C1 segment of cervical spinal cord (tissue), 14 donors: ENCODE results near the gene ATP6V1F.
A peak's percentile ranks its signal among the peaks of the same experiment; 100 is the strongest.

Source experiments
- DNase-seq, 14 donors: peaks; one replicate each; lab custom pipeline; 2025; lab: John Stamatoyannopoulos, UW

The ATP6V1F gene

GRCh38 chr7:128848289-128849155 lies 14.1 kb upstream of the ATP6V1F start:
- DNase-seq: no peak

- no peak for DNase-seq
These were observed 13.5 kb upstream of the ATP6V1F start for GRCh38 chr7:128849156-128849515.

- no peak for DNase-seq
These were observed 12.7 kb upstream of the ATP6V1F start for GRCh38 chr7:128849804-128850490.

- DNase-seq: no peak
These were observed 10.0 kb upstream of the ATP6V1F start for GRCh38 chr7:128852537-128853254.

- no peak for DNase-seq
These were observed 8.9 kb upstream of the ATP6V1F start for GRCh38 chr7:128853799-128854198.

DNA sequence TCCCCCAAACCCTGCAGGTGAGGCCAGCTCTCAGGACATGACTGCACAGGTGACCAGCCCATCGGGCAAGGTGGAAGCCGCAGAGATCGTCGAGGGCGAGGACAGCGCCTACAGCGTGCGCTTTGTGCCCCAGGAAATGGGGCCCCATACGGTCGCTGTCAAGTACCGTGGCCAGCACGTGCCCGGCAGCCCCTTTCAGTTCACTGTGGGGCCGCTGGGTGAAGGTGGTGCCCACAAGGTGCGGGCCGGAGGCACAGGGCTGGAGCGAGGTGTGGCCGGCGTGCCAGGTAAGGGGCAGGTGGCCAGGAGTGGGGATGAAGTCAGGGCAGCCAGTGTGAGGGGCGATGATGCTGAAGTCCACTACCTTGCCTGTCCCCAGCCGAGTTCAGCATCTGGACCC lies 8.3 kb upstream of the ATP6V1F start:
- DNase-seq: no peak

DNA sequence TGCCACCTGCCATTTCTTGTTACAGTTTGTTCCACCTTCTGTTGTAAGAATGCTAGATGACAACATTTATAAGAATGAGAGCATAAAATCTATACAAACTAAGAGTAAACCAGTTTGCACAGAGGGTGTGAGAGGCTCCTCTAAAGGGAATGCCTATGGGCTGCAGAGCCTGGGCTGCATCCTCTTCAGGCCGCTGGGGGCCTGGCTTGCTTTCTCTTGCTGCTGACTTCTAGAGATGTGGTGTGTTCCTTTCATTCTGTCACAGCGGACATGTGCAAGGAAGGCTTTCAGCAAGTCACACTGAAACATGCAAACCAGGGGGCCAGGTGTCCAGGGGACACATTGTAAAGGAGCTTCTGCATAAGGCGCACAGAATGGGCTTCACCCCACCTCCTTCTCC lies 7.1 kb upstream of the ATP6V1F start:
- no peak for DNase-seq

- no peak for DNase-seq
These were observed 6.5 kb upstream of the ATP6V1F start for GRCh38 chr7:128856001-128856718.

DNA sequence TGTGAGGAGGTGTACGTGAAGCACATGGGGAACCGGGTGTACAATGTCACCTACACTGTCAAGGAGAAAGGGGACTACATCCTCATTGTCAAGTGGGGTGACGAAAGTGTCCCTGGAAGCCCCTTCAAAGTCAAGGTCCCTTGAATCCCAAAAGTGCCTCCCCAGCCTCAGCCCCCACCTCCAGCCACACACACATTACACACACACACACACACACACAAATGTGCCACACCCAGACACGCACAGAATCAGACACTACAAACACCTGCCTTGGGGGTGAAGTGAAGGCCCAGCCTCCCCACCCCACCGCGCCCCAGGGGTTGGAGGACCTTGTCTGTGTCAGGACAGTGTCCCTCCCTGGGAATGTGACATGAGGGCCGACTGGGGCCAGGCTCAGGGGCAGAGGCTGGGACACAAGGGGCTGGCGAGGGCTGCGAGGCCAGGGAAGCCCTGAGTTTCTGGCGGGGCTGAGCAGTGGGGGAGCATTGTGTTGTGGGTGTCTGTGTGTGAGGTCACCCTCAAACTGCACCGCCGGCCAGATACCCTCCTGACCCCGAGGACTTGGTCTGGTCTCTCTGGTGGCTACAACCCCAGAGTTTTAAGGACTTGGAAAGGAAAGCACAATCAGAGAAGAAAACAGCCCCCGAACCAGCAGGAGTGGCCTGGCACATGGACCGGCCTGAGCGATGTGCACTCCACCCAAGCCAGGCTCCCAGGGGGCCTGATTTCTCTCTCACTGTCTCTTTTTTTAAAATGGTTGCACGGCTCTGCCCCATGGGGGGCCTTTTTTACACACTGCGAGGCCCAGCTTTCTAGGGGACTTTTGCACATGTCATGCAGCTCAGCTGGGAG lies 4.0 kb upstream of the ATP6V1F start:
- no peak for DNase-seq

DNA sequence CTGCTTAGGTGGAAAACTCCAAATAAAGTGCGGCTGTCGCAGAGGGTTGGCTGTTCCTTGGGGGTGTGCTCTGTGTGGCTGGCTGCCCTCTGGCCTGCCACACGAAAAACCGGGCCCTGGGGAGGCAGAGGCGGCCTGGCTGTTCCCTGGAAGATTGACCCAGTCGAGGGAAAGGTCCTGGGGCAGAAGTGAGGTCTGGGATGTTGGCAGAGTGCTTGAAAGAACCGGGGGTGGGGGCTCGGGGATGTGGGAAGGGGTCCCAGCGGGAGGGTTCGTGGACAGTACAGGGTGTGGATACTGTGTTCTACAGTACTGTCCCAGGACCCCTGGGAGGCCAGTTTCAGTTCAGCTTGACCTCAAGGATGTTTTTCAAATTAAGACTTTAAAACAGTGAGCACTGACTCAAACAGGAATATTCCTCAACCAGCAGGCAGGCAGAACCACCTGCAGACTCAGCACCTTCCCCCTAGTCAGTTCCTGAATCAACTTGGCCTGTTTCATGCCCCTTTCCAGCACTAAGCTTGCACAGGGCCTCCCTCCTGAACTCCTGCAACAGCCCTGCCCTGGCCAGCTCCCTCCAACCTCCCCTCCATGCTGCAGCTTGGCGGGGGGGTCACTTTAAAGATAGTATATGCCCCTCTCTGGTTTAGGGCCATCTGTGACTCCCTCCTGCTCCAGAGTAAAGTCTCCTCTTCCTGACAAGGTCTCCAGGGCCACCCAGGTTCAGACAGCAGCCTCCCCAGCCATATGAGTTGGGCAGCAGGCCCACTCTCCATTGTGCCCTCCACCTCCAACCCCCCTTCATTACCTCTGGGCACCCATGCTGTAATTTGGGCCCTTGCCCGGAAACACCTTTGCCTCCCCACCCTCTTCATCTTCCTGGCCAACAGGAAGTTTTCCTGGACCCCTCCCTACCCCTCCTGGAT lies 3.2 kb upstream of the ATP6V1F start:
- DNase-seq: no peak

DNA sequence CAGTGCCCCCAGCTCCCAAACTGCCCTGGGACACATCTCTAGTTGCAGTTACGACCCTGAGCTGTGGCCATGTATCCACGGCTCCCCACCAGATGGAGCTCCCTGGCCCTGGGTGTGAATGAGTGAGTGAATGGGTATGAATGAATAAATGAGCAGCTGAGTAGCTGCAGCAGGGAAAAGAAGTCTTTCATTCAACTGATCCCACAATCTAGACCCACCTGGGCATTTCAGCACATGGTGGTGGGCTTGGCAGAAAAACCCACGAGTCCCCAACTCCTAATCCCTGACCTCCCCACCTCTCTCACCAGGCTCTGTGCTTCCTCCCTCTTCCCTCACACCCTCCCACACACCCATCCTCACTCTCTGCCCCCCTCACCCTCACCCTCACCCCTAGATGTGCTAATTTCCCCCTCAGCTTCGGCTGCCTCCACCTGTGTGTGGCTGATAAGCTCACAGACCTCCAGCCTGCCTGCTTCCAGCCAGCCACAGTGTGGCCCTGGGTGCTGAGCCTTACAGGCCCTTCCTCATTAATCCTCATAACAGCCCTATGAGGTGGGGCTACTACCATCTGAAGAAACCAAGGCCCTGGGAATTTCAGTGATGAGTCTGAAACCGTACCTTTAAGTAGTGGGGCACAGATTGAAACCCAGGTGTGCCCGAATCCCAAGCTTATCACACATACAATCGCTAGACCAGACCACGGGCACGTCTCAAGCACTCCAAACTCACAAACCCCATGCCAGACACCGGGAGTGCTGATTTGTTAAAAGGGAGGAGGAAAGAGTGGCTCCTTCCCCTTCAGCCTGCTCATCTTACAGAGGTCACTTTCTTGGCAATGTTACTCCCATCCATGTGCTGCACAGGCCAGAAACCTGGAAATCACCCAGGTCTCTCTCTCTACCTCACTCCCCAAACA lies 2.2 kb upstream of the ATP6V1F start:
- DNase-seq: peak in 1 of 14 donors; percentile 37

DNA sequence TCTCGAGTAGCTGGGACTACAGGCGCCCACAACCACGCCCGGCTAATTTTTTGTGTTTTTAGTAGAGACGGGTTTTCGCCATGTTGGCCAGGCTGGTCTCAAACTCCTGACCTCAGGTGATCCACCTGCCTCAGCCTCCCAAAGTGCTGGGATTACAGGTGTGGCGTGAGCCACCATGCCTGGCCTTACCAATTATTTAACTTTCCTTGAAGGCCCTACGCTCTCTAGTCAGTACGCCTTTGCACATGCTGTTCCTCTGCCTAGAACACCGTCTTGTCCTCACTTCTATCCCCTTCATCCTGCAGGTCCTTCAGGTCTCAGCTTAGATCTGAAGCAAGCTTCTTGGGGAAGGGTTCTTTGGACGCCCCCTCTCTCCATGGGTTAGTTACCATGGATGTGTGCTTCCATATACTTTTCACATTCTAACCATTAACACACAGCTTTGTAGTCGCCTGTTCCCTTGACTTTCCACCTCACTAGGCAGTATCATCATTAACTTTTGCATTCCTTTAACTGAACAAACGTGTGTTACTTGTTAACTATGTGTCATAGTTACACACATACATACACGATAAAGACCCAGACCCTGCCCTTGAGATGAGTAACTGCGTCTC lies 592 bp upstream of the ATP6V1F start:
- no peak for DNase-seq

DNA sequence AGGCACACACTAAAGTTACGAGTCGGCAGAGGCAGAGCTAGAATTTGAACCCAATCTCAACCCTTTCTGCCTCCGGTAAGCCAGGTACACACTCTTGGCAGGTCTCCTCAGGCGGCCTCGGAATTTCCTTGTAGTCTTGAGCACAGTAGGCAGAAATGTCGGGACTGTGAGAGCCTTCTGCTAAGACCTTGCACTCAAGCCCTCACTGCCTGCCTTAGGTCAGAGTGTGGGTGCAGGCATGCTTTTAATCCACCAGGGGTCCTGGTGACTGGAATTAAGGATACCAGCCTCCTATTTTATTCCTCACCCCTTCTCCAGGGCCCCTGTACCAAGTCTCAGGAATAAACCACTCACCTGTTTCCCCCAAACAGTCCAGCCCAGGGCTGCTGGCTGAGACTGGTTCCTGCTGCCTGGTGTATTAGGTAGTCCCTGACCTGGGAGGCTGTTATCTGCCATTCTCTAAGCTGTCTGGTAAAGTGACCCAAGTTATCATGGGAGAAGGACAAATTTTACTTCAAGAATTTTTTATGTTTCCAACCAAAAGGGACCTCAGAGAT lies 855 bp downstream of the ATP6V1F start:
- peak in 1 of 14 donors; percentile 52 for DNase-seq

GRCh38 chr7:128865303-128865702 lies 2.6 kb downstream of the ATP6V1F start:
- no peak for DNase-seq

- DNase-seq: no peak
These were observed 3.6 kb downstream of the ATP6V1F start for GRCh38 chr7:128865996-128866877.

- DNase-seq: no peak
These were observed 4.6 kb downstream of the ATP6V1F start for GRCh38 chr7:128867241-128867640.
